Neural progenitor cell (in vitro differentiated cells): ENCODE data around the gene MGMT. TPM values are rescaled to one million over a fixed set of nuclear protein-coding genes. Genes with fewer than 3 reads are reported as not detected.
A peak's percentile ranks its signal among the peaks of the same experiment; 100 is the strongest.

ENCODE experiments used
- DNase-seq: peaks from one replicate; pipeline ENCODE4 v3.0.0-alpha.2; 2016; ENCODE audit warnings: low spot score
- H2AFZ ChIP-seq: fragments of 200-600 bp; sonication (generic); replicated peaks from 2 replicates; pipeline ENCODE4 v1.6.1; 2016; ENCODE audit warnings: antibody characterized with exemption
- H3F3A ChIP-seq: fragments of 200-600 bp; sonication (generic); 2 replicates; pipeline ENCODE4 v1.6.1; 2016; ENCODE audit warnings: antibody characterized with exemption, low read depth
- H3K27ac ChIP-seq: fragments of 200-600 bp; sonication (generic); 2 replicates; pipeline ENCODE4 v1.5.1; 2016; ENCODE audit warnings: mild to moderate bottlenecking
- H3K27me3 ChIP-seq: fragments of 200-600 bp; sonication (generic); 2 replicates; pipeline ENCODE4 v1.6.1; 2016; ENCODE audit warnings: mild to moderate bottlenecking, moderate library complexity
- H3K36me3 ChIP-seq: fragments of 200-600 bp; sonication (generic); 2 replicates; pipeline ENCODE4 v1.5.1; 2016
- H3K4me1 ChIP-seq: fragments of 200-600 bp; sonication (generic); 2 replicates; pipeline ENCODE4 v1.6.1; 2016; ENCODE audit warnings: mixed run types
- H3K4me2 ChIP-seq: fragments of 200-600 bp; sonication (generic); 2 replicates; pipeline ENCODE4 v1.6.1; 2016
- H3K4me3 ChIP-seq: fragments of 200-600 bp; sonication (generic); 2 replicates; pipeline ENCODE4 v1.5.1; 2016
- H3K79me2 ChIP-seq: fragments of 200-600 bp; sonication (generic); 2 replicates; pipeline ENCODE4 v1.6.1; 2016; ENCODE audit warnings: low read depth
- H3K9ac ChIP-seq: fragments of 200-600 bp; sonication (generic); 2 replicates; pipeline ENCODE4 v1.6.1; 2016
- H3K9me3 ChIP-seq: fragments of 200-600 bp; sonication (generic); 2 replicates; pipeline ENCODE4 v1.5.1; 2016; ENCODE audit warnings: low read depth
- H4K20me1 ChIP-seq: fragments of 200-600 bp; sonication (generic); 2 replicates; pipeline ENCODE4 v1.6.1; 2016; ENCODE audit warnings: low read depth
- H3K27ac Mint-ChIP-seq: 3 replicates; pipeline ENCODE4 v1.8.0; 2021; ENCODE audit warnings: mixed read lengths
- H3K27me3 Mint-ChIP-seq: 2 replicates; pipeline ENCODE4 v1.8.0; 2022; ENCODE audit warnings: low read depth, mild to moderate bottlenecking, inconsistent platforms, moderate library complexity, mixed read lengths; ENCODE audit not compliant: insufficient read depth
- H3K36me3 Mint-ChIP-seq: 3 replicates; pipeline ENCODE4 v1.8.0; 2021; ENCODE audit warnings: mixed read lengths
- H3K4me1 Mint-ChIP-seq: 3 replicates; pipeline ENCODE4 v1.8.0; 2021; ENCODE audit warnings: mixed read lengths
- H3K4me3 Mint-ChIP-seq: 3 replicates; pipeline ENCODE4 v1.8.0; 2021; ENCODE audit warnings: mild to moderate bottlenecking, moderate library complexity, mixed read lengths
- H3K9me3 Mint-ChIP-seq: 3 replicates; pipeline ENCODE4 v1.8.0; 2020; ENCODE audit warnings: mixed read lengths
- EZH2 ChIP-seq: fragments of 200-600 bp; sonication (generic); IDR thresholded peaks from 2 replicates; pipeline ENCODE4 v1.6.1; 2017; ENCODE audit warnings: antibody characterized with exemption, mild to moderate bottlenecking, moderate library complexity
- EZH2phosphoT487 ChIP-seq: fragments of 200-600 bp; sonication (generic); IDR thresholded peaks from 2 replicates; pipeline ENCODE4 v1.6.1; 2017; ENCODE audit warnings: antibody characterized with exemption
- total RNA-seq: library from RNA; depleted of rRNA; stranded (reverse); fragments of >200 nt; gene quantifications from 2 replicates; pipeline ENCODE4 v1.2.3, GENCODE V29; 2015; ENCODE audit warnings: low replicate concordance
- TF ChIP-seq, protein P1 (sequence below): fragments of 200-600 bp; sonication (generic); IDR thresholded peaks from 2 replicates; pipeline ENCODE4 v1.5.1; 2017; ENCODE audit warnings: antibody characterized with exemption, mild to moderate bottlenecking

The MGMT gene
- total RNA-seq, 1 donor from 2014 or later = 17.5 TPM

DNA sequence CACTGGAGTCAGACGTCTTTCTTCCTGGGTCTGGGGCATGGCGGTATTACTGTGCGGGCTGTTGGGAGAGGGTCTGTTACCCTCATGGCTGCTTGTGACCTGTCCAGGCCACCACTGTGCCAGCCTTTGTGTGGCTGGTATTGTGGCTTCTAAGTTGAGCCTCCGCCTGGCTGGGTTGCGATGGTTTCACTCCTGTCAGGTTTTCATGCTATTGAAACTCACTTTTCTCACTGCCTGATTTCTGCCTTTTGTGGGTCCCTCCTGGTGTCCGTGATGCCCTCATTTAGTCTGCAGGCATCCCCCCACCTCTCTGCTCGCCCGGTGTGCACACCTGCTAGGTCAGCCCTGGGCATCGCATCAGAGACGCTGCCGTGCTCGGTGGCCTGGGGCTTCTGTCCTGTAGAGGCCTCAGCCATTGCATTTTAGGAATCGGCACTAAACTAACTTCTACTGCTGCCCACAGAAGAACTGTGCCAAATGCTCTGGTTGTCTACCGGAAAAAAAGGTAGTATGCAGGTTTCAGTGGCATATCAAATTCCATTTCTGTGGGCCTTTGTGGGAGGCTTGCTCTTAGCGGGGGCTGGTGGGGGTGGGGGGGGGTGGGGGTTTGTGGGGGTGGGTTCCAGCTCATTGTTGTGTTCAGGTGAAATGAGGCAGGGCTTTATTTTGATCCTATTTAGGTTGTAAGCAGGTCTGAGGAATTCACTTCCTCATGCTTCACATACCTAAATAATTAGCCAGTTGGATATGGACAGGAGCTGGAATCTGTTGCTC, 64.3 kb downstream of the MGMT start:
- Histone ChIP-seq H3K9ac (no peak overlapping the region), H3K36me3 (no peaks in the 10 kb centered on the region), H3K4me1 (peaks cover 7% of the 10 kb centered on the region), H3K4me3 (no peak overlapping the region), H3K27me3 (no peaks in the 10 kb centered on the region), H3F3A (no peaks in the 10 kb centered on the region), H3K9me3 (no peaks in the 10 kb centered on the region), H2AFZ (no peak overlapping the region), H4K20me1 (no peaks in the 10 kb centered on the region), H3K27ac (no peak overlapping the region), H3K79me2 (no peaks in the 10 kb centered on the region), H3K4me2 (peak overlapping the region; percentile 47)
- Mint-ChIP-seq H3K36me3 (no peaks in the 10 kb centered on the region), H3K4me3 (no peak overlapping the region), H3K27me3 (no peaks in the 10 kb centered on the region), H3K27ac (no peak overlapping the region), H3K4me1 (peaks cover 8% of the 10 kb centered on the region), H3K9me3 (peaks cover 2% of the 10 kb centered on the region)
- TF ChIP-seq, protein P1, sequence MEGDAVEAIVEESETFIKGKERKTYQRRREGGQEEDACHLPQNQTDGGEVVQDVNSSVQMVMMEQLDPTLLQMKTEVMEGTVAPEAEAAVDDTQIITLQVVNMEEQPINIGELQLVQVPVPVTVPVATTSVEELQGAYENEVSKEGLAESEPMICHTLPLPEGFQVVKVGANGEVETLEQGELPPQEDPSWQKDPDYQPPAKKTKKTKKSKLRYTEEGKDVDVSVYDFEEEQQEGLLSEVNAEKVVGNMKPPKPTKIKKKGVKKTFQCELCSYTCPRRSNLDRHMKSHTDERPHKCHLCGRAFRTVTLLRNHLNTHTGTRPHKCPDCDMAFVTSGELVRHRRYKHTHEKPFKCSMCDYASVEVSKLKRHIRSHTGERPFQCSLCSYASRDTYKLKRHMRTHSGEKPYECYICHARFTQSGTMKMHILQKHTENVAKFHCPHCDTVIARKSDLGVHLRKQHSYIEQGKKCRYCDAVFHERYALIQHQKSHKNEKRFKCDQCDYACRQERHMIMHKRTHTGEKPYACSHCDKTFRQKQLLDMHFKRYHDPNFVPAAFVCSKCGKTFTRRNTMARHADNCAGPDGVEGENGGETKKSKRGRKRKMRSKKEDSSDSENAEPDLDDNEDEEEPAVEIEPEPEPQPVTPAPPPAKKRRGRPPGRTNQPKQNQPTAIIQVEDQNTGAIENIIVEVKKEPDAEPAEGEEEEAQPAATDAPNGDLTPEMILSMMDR = no peak
- TF ChIP-seq EZH2phosphoT487 = peak; percentile 54
- DNase-seq = peak; percentile 48

DNA sequence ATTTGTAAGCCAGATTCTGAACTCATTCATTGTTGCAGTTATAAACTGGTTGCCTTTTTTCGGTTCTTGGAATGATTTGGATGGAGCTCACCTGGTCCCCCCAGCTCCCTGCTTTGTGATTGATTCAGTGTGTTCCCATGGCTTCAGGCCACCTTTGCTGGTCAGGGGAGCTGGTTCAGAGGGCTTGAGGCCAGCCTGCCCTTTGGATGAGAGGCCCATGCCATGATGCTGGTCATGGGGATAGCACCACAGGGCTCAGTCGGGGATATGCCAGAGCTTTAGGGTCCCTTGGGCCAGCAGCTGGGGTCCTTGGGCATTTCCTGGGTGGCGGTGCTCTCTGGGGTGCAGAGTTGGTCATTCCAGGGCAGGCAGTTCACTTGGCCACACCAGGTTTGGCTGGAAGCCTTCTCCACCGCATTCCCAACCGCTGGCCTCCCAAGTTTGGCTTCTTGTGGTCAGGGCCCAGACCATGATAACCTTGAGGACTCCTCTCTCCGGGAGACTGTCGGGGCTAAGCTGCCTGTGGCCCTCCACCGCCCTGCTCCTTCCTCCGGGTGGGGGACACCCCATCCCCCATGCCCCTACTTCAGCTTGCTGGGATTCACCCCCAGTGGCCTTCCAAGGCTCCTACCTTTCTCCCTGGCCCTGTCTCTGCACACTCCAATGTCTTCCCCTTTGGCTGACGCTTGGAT, 65.1 kb downstream of the MGMT start:
- Mint-ChIP-seq H3K4me3 (no peak overlapping the region), H3K36me3 (no peaks in the 10 kb centered on the region), H3K4me1 (peaks cover 8% of the 10 kb centered on the region), H3K27me3 (no peaks in the 10 kb centered on the region), H3K27ac (no peak overlapping the region), H3K9me3 (peaks cover 2% of the 10 kb centered on the region)
- Histone ChIP-seq H3K4me1 (peaks cover 7% of the 10 kb centered on the region), H4K20me1 (no peaks in the 10 kb centered on the region), H3K4me3 (no peak overlapping the region), H3K27me3 (no peaks in the 10 kb centered on the region), H3F3A (no peaks in the 10 kb centered on the region), H3K79me2 (no peaks in the 10 kb centered on the region), H3K27ac (no peak overlapping the region), H3K9ac (no peak overlapping the region), H3K9me3 (no peaks in the 10 kb centered on the region), H3K36me3 (no peaks in the 10 kb centered on the region), H2AFZ (no peak overlapping the region), H3K4me2 (no peak overlapping the region)
- no peak for DNase-seq
- TF ChIP-seq, protein P1 = no peak
- TF ChIP-seq EZH2 = no peak
- no peak for TF ChIP-seq EZH2phosphoT487

DNA sequence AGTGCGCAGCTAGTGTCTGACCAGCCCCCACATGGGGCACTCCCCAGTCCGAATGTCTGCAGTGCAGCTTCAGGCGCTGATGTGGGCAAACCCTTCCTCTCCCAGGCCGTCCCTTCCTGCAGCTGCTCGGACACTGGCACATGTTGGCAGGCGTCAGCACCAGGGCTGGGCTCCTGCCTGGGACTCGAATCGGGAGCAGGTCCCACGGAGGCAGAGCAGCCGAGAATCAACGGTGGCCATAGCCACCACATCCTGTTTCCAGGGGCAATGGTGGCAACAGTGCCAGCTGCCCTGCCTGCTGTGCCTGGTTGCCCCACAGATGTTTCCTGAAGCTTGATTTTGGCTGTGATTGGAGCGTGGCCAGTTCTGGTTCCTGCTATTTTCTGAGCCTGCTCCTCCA, 65.8 kb downstream of the MGMT start:
- no peaks in the 10 kb centered on the region for H3K36me3 ChIP-seq
- H3K27ac Mint-ChIP-seq = no peak overlapping the region
- no peaks in the 10 kb centered on the region for H4K20me1 ChIP-seq
- no peak overlapping the region for H3K4me3 Mint-ChIP-seq
- H3K4me3 ChIP-seq = no peak overlapping the region
- H3K9ac ChIP-seq = no peak overlapping the region
- H3K27me3 ChIP-seq = no peaks in the 10 kb centered on the region
- H3K27ac ChIP-seq = no peak overlapping the region
- DNase-seq = no peak
- no peaks in the 10 kb centered on the region for H3K9me3 ChIP-seq
- no peaks in the 10 kb centered on the region for H3K79me2 ChIP-seq
- no peak overlapping the region for H3K4me2 ChIP-seq
- peaks cover 8% of the 10 kb centered on the region for H3K4me1 Mint-ChIP-seq
- peaks cover 7% of the 10 kb centered on the region for H3K4me1 ChIP-seq
- peaks cover 2% of the 10 kb centered on the region for H3K36me3 Mint-ChIP-seq
- no peaks in the 10 kb centered on the region for H3K27me3 Mint-ChIP-seq
- H3K9me3 Mint-ChIP-seq = peaks cover 2% of the 10 kb centered on the region
- no peak for TF ChIP-seq EZH2
- TF ChIP-seq EZH2phosphoT487 = no peak
- TF ChIP-seq, protein P1 = no peak
- no peaks in the 10 kb centered on the region for H3F3A ChIP-seq
- no peak overlapping the region for H2AFZ ChIP-seq
